Measurements from ENCODE around the gene EVC2.

DNA sequence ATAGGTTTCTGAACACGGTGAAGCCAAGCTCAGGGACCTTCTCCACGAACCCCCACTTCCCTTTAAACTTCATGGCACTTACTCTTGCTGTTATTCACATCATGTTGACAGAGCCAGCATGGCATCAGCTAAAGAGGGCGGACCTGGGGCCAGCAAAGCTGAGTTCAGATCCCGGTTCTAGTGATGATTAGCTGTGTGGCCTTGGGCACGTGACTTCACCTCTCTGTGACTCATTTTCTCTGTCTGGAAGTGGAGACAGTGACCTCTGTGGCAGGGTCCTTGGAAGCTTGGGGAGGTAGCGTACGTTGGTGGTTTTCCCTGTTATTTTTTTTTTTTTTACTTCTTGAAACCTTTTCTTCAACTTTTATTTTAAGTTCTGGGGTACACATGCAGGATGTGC lies 16.0 kb upstream of the EVC2 start:
- TF ChIP-seq CTCF (conservative IDR thresholded peaks at IDR 0.05; ENCODE audit: low read length) (no peak), EZH2phosphoT487 (IDR thresholded peaks at IDR 0.05; ENCODE audit: borderline replicate concordance) (no peak)
